HepG2 (cell line): Measurements from ENCODE around the gene AGPAT3. TPM values are rescaled to one million over a fixed set of nuclear protein-coding genes. Genes with fewer than 3 reads are reported as not detected.
A peak's percentile ranks its signal among the peaks of the same experiment; 100 is the strongest.

Experiments used
- ATAC-seq: fragments of 200-7000 bp; cut with Tn5 transposase; 3 replicates; pipeline ENCODE4 v1.9.1; 2020; ENCODE audit warnings: mild to moderate bottlenecking, moderate library complexity
- BruUV-seq: library from RNA; stranded (reverse); fragments of 400-500 nt; replicated peaks from 2 replicates; lab custom pipeline; 2021; lab: Mats Ljungman, UMichigan
- CTCF ChIA-PET: fragments of 300-600 bp; formaldehyde crosslinking; extraction: SDS; loops from one replicate; lab custom pipeline; 2021; ENCODE audit warnings: low total read pairs, inconsistent platforms, low intra/inter-chr PET ratio; lab: Yijun Ruan, JAX
- POLR2A ChIA-PET: fragments of 350-600 bp; sonication (Branson Sonifier 250); formaldehyde crosslinking; loops from one replicate; lab custom pipeline; 2020; ENCODE audit warnings: antibody characterized with exemption, inconsistent platforms; lab: Yijun Ruan, JAX
- DNase-seq: peaks from one replicate; pipeline ENCODE4 v3.0.0-alpha.2; 2015; ENCODE audit warnings: low spot score
- FAIRE-seq: peaks from 3 replicates; lab custom pipeline; 2011; peaks lifted over from hg19 to GRCh38; lab: Jason Lieb, UNC
- H2AFZ ChIP-seq: one replicate; pipeline ENCODE4 v1.6.1; 2011; ENCODE audit warnings: low read length, inconsistent platforms
- H3K27ac ChIP-seq: fragments of 300-600 bp; 3 replicates; pipeline ENCODE4 v1.8.0; 2011; ENCODE audit warnings: mixed run types, mild to moderate bottlenecking, mixed read lengths, low read length, inconsistent platforms; ENCODE audit not compliant: insufficient read depth; ENCODE audit errors: extremely low read length
- H3K27me3 ChIP-seq, 2 experiments: fragments of 200-600 bp in 1 of 2; 2 replicates in 1 of 2; 3 replicates in 1 of 2; pipeline versions ENCODE4 v1.6.0 to v1.8.0; 2011; ENCODE audit warnings: low read length in 2 of 2, mild to moderate bottlenecking in 2 of 2, moderate library complexity in 2 of 2, inconsistent platforms in 1 of 2; ENCODE audit not compliant: insufficient read depth in 2 of 2, control insufficient read depth in 1 of 2
- H3K36me3 ChIP-seq, 2 experiments: fragments of 200-600 bp in 1 of 2; replicated peaks in 1 of 2; 2 replicates in 1 of 2; 3 replicates in 1 of 2; pipeline versions ENCODE4 v1.5.1 to v1.8.0; 2011; ENCODE audit warnings: low read length in 2 of 2, inconsistent platforms in 1 of 2; ENCODE audit not compliant: insufficient read depth in 2 of 2, control insufficient read depth in 1 of 2
- H3K4me1 ChIP-seq: 2 replicates; pipeline ENCODE4 v1.5.1; 2012; ENCODE audit warnings: low read length, inconsistent platforms; ENCODE audit not compliant: insufficient read depth
- H3K4me2 ChIP-seq: 2 replicates; pipeline ENCODE4 v1.6.0; 2011; ENCODE audit warnings: low read depth, low read length, inconsistent platforms
- H3K4me3 ChIP-seq, 3 experiments: fragments of 200-600 bp in 1 of 3; sonication (generic), shearing (Covaris generic) in 1 of 3; replicated peaks in 1 of 3; 2 replicates each; pipeline ENCODE4 v1.5.1; 2011 to 2016; ENCODE audit warnings: low read length in 3 of 3, inconsistent platforms in 2 of 3, low read depth in 2 of 3, mild to moderate bottlenecking in 2 of 3, control low read depth in 1 of 3, mixed read lengths in 1 of 3; ENCODE audit not compliant: insufficient read depth in 1 of 3
- H3K79me2 ChIP-seq: one replicate; pipeline ENCODE4 v1.6.1; 2011; ENCODE audit warnings: low read length, inconsistent platforms; ENCODE audit not compliant: insufficient read depth
- H3K9ac ChIP-seq: 2 replicates; pipeline ENCODE4 v1.6.0; 2011; ENCODE audit warnings: mild to moderate bottlenecking, low read depth, low read length, inconsistent platforms; ENCODE audit not compliant: insufficient read depth
- H3K9me3 ChIP-seq: 2 replicates; pipeline ENCODE4 v1.5.1; 2012; ENCODE audit warnings: mild to moderate bottlenecking, low read length
- H4K20me1 ChIP-seq: 2 replicates; pipeline ENCODE4 v1.6.0; 2011; ENCODE audit warnings: inconsistent platforms, mild to moderate bottlenecking, low read length, moderate library complexity; ENCODE audit not compliant: insufficient read depth
- ATF7 ChIP-seq, 2 experiments: fragments of 450-650 bp in 1 of 2; sonication (generic) in 1 of 2; formaldehyde crosslinking in 1 of 2; IDR thresholded peaks; 2 replicates each; pipeline versions ENCODE4 v1.4.0 to v1.6.1; 2016 to 2020; ENCODE audit warnings: antibody characterized with exemption in 1 of 2, mild to moderate bottlenecking in 1 of 2, missing genetic modification reagents in 1 of 2
- ATF7-NPFF ChIP-seq: sonication (generic); formaldehyde crosslinking; IDR thresholded peaks from 2 replicates; pipeline ENCODE4 v1.8.1; 2023; ENCODE audit warnings: mild to moderate bottlenecking, low read depth, missing genetic modification reagents, moderate library complexity
- BCL6 ChIP-seq: IDR thresholded peaks from 2 replicates; pipeline ENCODE4 v1.6.1; 2016; ENCODE audit warnings: missing genetic modification reagents, missing compliant biosample characterization
- CBFB ChIP-seq: sonication (generic); formaldehyde crosslinking; IDR thresholded peaks from 2 replicates; pipeline ENCODE4 v1.4.0; 2020; ENCODE audit warnings: missing genetic modification reagents
- CENPX ChIP-seq: sonication (generic); formaldehyde crosslinking; IDR thresholded peaks from 2 replicates; pipeline ENCODE4 v1.9.0; 2021; ENCODE audit warnings: mild to moderate bottlenecking, missing genetic modification reagents, moderate library complexity
- DPF2 ChIP-seq: sonication (generic); formaldehyde crosslinking; IDR thresholded peaks from 2 replicates; pipeline ENCODE4 v1.4.0; 2020; ENCODE audit warnings: mild to moderate bottlenecking, low read depth, missing genetic modification reagents, borderline replicate concordance
- ELK4 ChIP-seq: sonication (generic); formaldehyde crosslinking; IDR thresholded peaks from 2 replicates; pipeline ENCODE4 v1.9.0; 2021; ENCODE audit warnings: missing genetic modification reagents, borderline replicate concordance
- FOSL2 ChIP-seq: sonication (generic); formaldehyde crosslinking; IDR thresholded peaks from 2 replicates; pipeline ENCODE4 v1.4.0; 2020; ENCODE audit warnings: missing genetic modification reagents
- RARG ChIP-seq: sonication (generic); formaldehyde crosslinking; IDR thresholded peaks from 2 replicates; pipeline ENCODE4 v1.4.0; 2020; ENCODE audit warnings: low read depth, mild to moderate bottlenecking, missing genetic modification reagents
- SAFB2 ChIP-seq: sonication (generic); formaldehyde crosslinking; IDR thresholded peaks from 2 replicates; pipeline ENCODE4 v1.5.1; 2020; ENCODE audit warnings: missing genetic modification reagents, low read depth, mild to moderate bottlenecking, borderline replicate concordance
- SIN3B ChIP-seq: fragments of 150-350 bp; IDR thresholded peaks from 2 replicates; pipeline ENCODE4 v1.6.1; 2014; ENCODE audit warnings: low read length
- SKI ChIP-seq: fragments of 450-650 bp; IDR thresholded peaks from one replicate; pipeline ENCODE4 v1.6.1; 2018; ENCODE audit warnings: mild to moderate bottlenecking; ENCODE audit not compliant: partially characterized antibody
- TERF1 ChIP-seq: sonication (generic); formaldehyde crosslinking; IDR thresholded peaks from 2 replicates; pipeline ENCODE4 v1.8.0; 2022; ENCODE audit warnings: mild to moderate bottlenecking, missing genetic modification reagents, moderate library complexity
- TOPORS ChIP-seq: sonication (generic); formaldehyde crosslinking; IDR thresholded peaks from 2 replicates; pipeline ENCODE4 v1.8.0; 2023; ENCODE audit warnings: mild to moderate bottlenecking, missing genetic modification reagents
- ZBTB2 ChIP-seq: sonication (generic); formaldehyde crosslinking; IDR thresholded peaks from 2 replicates; pipeline ENCODE4 v1.8.0; 2022; ENCODE audit warnings: low read depth, missing genetic modification reagents
- ZNF607 ChIP-seq: sonication (generic); formaldehyde crosslinking; IDR thresholded peaks from 2 replicates; pipeline ENCODE4 v1.5.1; 2020; ENCODE audit warnings: missing genetic modification reagents, mild to moderate bottlenecking, borderline replicate concordance
- ZNF772 ChIP-seq: sonication (generic); formaldehyde crosslinking; IDR thresholded peaks from 2 replicates; pipeline ENCODE4 v1.5.0; 2020; ENCODE audit warnings: mild to moderate bottlenecking, missing genetic modification reagents
- ZNF780A ChIP-seq: sonication (generic); formaldehyde crosslinking; IDR thresholded peaks from 2 replicates; pipeline ENCODE4 v1.8.0; 2022; ENCODE audit warnings: mild to moderate bottlenecking, missing genetic modification reagents, moderate library complexity
- WGBS: methylation state at CpG from one replicate; pipeline ENCODE4 v1.1.6; 2017; ENCODE audit warnings: low lambda C conversion rate; 5-methylcytosine and 5-hydroxymethylcytosine counted together
- in situ Hi-C: cut with HindIII; loops from 2 replicates; pipeline ENCODE4 v1.10.0; 2017; ENCODE audit warnings: low pct_unique_long_range_greater_than_20kb; ENCODE audit not compliant: extremely low pct_ligation_motif_present
- intact Hi-C: fragments of 100-400 bp; cut with micrococcal nuclease; formaldehyde crosslinking; loops from one replicate; pipeline ENCODE4 v1.10.0; 2022; ENCODE audit not compliant: unreplicated experiment
- polyA plus RNA-seq, 8 experiments: library from polyadenylated mRNA; depleted of rRNA in 3 of 8; stranded (reverse) in 7 of 8; unstranded in 1 of 8; fragments of >200 nt; fragmentation: Illumina TruSeq in 4 of 8; extraction: Trizol in 4 of 8; gene quantifications; 2 replicates each; pipeline versions ENCODE4 v1.2.1 to v1.2.3, GENCODE V29; 2011 to 2016; ENCODE audit warnings: low read depth in 4 of 8, missing spikeins in 1 of 8, mixed read lengths in 1 of 8; ENCODE audit not compliant: insufficient read depth in 1 of 8
- total RNA-seq, 5 experiments: library from RNA; depleted of rRNA; stranded (reverse); fragments of >200 nt; fragmentation: Illumina TruSeq; extraction: Trizol; gene quantifications; 2 replicates each; pipeline ENCODE4 v1.2.3, GENCODE V29; 2016; ENCODE audit warnings: low read depth in 1 of 5

AGPAT3 gene
- total and polyA plus RNA-seq, 2 of the 13 experiments (the other 11 are each of a cell fraction or from before 2014, with no cell fraction given) = 32.2 to 54.4 TPM

GRCh38 chr21:43858806-43859648, 6.0 kb upstream of the AGPAT3 start:
- CTCF ChIA-PET = no interaction called here
- DNase-seq (peak; percentile 50), FAIRE-seq (no peak), ATAC-seq (peak; percentile 54)
- in situ Hi-C loops = no loop called here
- no peaks in the 10 kb centered on the region for H3K79me2 ChIP-seq
- no peak overlapping the region; the same call in 1 of the 2 replicates for H3K9ac ChIP-seq
- no TSS peak for BruUV-seq
- peaks cover 8 to 33% of the 10 kb centered on the region in 2 experiments for H3K27me3 ChIP-seq
- 12% methylated on average over 7 of the region's 26 CpGs for WGBS
- POLR2A ChIA-PET = no interaction called here
- intact Hi-C loops = no loop called here
- H2AFZ ChIP-seq = no peak overlapping the region
- no peak overlapping the region for H3K27ac ChIP-seq
- H3K9me3 ChIP-seq = no peaks in the 10 kb centered on the region
- peaks cover 78% of the 10 kb centered on the region for H3K4me1 ChIP-seq
- H4K20me1 ChIP-seq = no peaks in the 10 kb centered on the region
- H3K4me3 ChIP-seq = peak overlapping the region in 1 of 3 experiments; percentile 20; a peak in 1 of 6 replicates
- H3K4me2 ChIP-seq = peak overlapping the region; percentile 66
- no peaks in the 10 kb centered on the region for H3K36me3 ChIP-seq
- TF ChIP-seq SAFB2 (CRISPR knock-in tag) = no peak
- TF ChIP-seq TOPORS (CRISPR knock-in tag) = 0 out of 2 replicates have a peak, but pooled peaks have one; percentile 31
- 0 out of 2 replicates have a peak, but pooled peaks have one; percentile 33 for TF ChIP-seq CBFB (CRISPR knock-in tag)
- peak; percentile 52; the same call in 1 of the 2 replicates for TF ChIP-seq FOSL2 (CRISPR knock-in tag)
- no peak for TF ChIP-seq ELK4 (CRISPR knock-in tag)
- no peak for TF ChIP-seq ZNF780A (CRISPR knock-in tag)
- TF ChIP-seq DPF2 (CRISPR knock-in tag) = 0 out of 2 replicates have a peak, but pooled peaks have one; percentile 25
- TF ChIP-seq ZNF772 (CRISPR knock-in tag) = no peak
- 0 out of 2 replicates have a peak, but pooled peaks have one; percentile 33 for TF ChIP-seq ATF7-NPFF (CRISPR knock-in tag)
- TF ChIP-seq SIN3B = no peak
- TF ChIP-seq ZNF607 (CRISPR knock-in tag) = no peak
- peak; percentile 95 for TF ChIP-seq SKI
- no peak for TF ChIP-seq RARG (CRISPR knock-in tag)
- TF ChIP-seq BCL6 (CRISPR knock-in tag) = peak; percentile 39; the same call in 1 of the 2 replicates
- TF ChIP-seq ATF7 (IDR thresholded peaks at IDR 0.05) = no peak
- TF ChIP-seq ATF7 (CRISPR knock-in tag; IDR thresholded peaks at IDR 0.05) = 0 out of 2 replicates have a peak, but pooled peaks have one; percentile 40
- TF ChIP-seq TERF1 (CRISPR knock-in tag) = no peak
- no peak for TF ChIP-seq CENPX
- TF ChIP-seq ZBTB2 = no peak
